ENCODE results near the gene ADIG.
"Not testable (repeated sequence)": the region's sequence is repeated elsewhere in the genome, so short reads cannot be mapped to it uniquely, and the experiment has no call there.

ADIG gene

GRCh38 chr20:38579219-38579910 is 1.6 kb upstream of the ADIG start:
- no peak for DNase-seq

DNA sequence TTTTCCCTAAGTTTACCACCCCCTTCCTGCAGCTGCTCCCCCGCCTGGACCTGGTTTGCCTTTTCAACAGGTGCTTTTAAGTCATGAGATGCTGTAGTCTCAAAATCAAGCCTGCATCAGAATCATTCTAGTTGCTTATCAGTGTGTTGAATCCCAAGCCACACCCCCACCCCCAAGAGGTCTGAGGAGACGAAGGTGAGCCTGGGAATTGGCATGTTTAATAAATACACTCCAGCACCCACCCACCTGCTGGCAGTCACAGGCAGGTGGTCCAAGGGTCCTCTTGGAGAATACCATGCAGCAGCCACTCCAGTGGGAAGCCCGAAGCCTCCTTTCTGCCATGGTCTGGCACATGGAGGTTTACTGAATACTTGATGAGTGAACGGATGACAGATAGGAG is 1.1 kb upstream of the ADIG start:
- DNase-seq: no peak

GRCh38 chr20:38581830-38582358 is 897 bp downstream of the ADIG start:
- no peak for DNase-seq

DNA sequence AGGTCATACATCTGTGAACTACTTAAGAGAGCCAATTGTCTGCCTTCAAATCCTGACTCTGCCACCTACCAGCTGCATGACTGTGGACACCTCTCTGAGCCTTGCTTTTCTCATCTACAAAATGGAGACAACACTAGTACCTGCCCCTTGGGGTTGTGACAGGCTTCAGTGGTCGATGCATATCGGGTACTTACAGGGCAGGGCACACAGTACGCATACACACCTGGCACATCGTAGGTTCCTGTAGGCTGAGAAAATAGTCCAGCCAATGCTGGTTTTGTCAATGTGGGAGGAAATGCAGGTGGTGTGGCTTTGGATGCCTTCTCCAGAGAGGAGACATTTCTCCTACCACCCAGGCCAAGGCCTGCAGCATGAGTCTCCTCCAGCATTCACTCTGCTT is 2.3 kb downstream of the ADIG start:
- DNase-seq: no peak

DNA sequence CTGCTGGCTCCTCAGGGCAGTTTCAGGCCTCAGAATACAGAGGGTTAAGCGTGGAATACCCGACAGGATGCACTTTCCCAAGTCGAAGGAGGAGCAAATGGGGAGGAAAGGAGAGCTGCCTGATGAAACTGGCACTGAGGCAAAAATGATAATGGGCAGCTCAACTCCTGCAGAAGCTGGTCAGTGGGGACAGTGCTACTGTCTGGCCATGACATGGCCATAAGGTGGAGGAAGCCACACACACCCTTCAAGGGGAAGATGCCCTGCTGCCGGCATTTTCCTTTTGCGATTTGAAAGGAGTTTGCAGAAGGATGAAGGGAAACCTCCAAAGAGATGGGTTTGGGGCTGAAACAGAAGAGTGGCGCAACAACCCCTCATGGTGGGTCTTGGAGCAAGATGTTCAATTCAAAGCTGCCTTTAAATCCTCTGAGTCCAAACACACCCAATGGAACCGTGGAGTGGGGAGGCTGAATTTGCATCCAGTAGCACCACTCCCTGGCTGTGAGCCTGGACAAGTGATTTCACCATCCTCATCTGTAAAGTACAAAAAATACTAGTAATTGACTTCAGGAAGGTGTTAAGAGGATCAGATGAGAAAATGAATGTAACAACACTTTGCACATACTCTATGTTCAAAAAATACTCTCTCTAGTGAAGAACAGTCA is 3.2 kb downstream of the ADIG start:
- DNase-seq: no peak

DNA sequence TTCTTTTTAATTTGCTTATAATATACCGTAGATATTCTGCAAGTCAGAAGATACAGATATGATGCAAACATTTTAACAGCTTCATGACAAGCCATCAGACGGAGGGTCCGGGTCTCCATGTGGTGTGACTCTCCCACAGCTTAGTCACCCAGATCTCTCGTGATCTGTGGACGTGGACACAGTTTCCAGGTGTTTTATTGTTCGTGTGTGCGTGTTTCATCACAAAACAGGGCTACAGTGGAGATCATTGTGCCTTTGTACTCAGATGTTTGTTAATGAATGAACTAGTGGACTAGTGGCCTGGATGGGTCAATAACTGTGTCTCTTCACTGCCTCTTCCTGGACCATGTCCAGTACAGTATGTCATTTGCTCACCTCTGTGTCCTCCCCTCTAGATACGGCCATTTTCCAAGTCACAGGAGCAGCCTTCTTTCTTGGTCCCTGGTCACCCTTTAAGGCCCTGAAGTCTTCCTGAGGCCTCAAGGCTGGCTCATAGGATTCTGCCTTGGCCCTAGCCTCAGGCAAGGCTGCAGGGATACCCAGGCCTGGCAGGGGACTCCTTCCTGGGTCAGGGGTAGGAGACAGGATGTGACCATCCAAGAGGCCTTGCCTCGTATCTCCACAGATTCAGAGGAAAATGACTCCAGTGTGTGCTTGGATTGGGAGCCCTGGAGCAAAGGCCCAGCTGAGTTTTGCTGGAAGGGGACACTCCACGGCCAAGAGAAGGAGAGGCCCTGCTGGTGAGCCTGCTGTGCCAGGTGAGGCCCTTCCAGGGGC is 4.6 kb downstream of the ADIG start:
- DNase-seq: no peak

- no peak for DNase-seq
Observed at GRCh38 chr20:38586181-38586525, 5.2 kb downstream of the ADIG start.

DNA sequence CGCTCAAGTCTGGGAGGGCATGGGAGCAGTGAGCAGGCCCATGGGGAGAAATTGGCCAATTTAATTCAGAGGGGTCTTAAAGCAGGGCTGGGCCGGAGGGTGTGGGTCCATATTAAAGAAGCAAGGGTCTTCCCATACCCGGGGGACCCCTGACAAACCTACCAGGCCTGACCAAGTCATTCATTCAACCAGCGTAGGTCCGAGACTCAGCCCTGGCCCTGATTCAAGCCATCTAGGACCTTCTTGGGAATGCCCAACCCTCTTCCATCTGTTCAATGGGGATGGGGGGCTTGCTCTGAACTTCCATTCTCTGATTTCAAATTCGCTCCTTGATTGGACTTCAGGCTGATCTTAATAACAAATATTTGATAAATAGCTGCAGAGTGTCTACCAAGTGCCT is 7.3 kb downstream of the ADIG start:
- no peak for DNase-seq

DNA sequence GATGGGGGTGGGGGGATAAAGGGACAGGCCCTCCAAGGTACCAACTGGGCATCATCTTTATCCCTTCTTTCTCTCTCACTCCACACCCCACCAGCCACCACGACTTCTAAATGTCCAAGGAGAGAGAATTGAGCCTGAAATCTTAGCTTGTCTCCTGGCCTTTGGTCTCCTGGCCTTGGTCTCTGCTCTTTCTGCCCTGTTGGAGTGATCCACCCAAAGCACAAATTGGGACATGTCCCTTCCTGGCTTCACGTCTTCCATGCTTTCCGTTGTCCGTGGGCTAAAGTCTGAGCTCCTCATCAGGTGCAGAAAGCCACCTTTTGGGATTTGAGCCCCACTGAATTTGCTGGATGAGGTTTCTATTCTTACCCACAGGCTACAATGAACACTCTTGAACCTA is 8.4 kb downstream of the ADIG start:
- DNase-seq: no peak

GRCh38 chr20:38589967-38590675 is 9.1 kb downstream of the ADIG start:
- no peak for DNase-seq

DNA sequence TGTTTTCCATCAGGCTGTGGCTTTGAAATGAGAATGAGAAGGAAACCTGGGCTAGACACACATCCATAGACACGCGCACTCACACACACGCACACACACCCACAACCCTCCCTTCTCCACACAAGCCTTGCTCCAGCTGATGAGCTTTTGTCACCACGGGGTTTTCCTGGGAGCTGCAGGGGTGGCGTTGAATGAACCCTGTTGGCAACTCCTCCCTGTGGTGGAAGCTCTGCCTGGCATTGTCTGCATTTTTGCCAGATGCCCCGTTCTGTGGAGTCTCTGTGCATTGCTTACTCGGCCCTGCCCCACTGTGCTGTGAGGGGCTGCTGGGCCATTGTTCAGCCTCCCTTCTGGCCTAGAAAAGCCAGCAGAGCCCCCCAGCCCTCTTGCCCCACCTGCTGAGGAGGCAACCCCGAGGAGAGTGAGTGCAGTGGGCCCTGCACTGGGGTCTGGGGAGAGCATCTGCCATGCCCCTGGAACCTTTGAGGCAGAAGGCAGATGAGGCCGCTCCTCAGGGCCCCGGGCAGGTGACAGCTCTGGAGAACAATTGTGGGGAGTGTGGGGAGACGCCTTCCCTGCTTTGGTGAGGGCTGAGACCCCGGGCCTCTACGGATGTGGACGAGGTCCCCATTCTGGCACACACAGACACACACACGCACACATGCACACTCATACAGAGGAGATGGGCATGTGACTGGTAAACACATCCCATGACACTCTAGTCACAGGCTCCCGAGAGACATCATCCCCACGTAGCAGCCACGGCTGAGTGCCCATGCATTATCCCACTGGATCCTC is 9.9 kb downstream of the ADIG start:
- DNase-seq: no peak

DNA sequence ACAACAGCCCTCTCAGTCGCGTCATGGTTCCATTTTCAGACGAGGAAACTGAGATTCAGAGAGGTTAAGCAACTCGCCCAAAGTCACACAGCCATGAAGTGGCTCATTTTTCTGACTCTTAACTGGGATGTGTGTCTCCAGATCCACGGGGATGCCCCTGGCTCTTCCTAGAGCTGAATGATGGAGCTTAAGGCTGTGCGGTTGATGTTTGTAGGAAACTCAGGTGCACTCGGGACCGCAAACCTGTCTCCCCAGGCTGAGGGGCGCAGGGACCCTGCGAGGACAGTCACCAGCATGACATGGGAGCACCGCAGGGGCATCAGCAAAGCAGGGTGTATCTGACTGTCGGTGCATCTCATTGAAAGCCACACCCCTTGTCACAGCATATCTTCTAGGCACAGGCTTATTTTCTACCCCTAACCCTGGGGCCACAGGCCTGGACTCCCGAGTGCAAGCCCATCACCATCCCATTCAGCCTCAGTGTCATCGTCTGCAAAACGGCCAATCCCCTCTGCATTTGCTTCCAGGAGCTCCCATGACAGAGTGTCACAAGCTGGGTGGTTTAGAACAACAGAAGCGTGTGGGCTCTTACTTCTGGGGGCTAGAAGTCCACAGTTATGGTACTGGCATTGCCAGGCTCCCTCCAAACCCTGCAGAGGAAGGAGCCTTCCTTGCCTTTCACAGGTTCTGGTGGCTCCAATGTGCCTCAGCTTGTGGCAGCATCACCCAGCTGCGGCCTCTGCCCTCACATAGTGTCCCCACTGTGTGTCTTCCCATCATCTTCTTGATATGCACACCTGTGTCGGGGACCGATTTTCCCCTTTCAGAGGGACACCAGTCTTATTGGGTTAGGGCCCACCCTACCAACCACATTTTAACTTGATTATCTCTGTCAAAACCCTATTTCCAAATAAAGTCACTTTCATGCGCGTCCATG is 10.7 kb downstream of the ADIG start:
- no peak for DNase-seq

- DNase-seq: not testable (repeated sequence)
Observed at GRCh38 chr20:38592411-38592790, 11.4 kb downstream of the ADIG start.

- not testable (repeated sequence) for DNase-seq
Observed at GRCh38 chr20:38594281-38594680, 13.3 kb downstream of the ADIG start.

DNA sequence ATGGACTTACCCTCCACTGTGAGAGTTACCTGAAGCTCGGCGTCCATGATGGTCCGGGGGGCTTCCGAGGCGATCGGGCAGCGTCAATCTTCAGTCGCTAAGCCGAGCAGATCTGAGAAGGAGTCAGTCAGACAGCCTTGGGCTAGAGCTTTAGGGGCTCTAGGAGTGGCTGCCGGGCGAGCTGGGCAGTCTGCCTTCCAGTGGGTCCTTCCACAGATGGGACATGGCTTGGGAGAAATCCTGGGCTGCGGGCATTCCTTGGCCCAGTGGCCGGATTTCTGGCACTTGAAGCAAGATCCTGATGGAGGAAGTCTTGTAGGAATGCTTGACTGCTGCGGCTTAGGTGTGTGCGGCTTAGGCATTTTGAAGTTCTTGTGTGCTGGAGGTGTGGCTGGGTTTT is 14.9 kb downstream of the ADIG start:
- not testable (repeated sequence) for DNase-seq

DNA sequence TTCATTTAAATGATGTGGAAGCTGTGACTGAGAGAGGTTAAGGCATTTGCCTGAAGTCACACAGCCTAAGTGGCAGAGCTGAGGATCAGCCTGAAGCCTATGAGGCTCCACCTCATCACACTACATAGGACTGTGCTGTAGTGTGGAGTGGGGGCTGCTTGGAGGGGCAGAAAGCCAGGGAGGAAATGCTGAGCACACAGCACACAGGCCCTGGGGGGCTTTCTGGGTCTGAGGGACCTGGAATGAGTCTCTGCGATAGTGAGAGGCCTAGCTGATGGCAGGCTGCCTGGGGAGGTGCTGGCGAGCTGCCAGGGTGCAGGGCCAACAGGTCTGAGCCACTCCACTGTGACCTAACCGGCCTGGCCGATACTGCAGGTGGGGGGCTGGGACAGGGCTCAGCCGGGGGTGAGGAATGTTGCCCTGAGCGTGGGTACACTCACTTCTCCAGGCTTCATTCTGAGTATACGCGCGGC is 18.4 kb downstream of the ADIG start:
- DNase-seq: no peak

- no peak for DNase-seq
Observed at GRCh38 chr20:38600057-38600456, 19.1 kb downstream of the ADIG start.

- DNase-seq: no peak
Observed at GRCh38 chr20:38601216-38602184, 20.5 kb downstream of the ADIG start, which contains the start of gene ARHGAP40. Gene ARHGAP40 (plus strand): TSS chr20:38601809.

- DNase-seq: no peak
Observed at GRCh38 chr20:38602185-38602581, 21.2 kb downstream of the ADIG start.

DNA sequence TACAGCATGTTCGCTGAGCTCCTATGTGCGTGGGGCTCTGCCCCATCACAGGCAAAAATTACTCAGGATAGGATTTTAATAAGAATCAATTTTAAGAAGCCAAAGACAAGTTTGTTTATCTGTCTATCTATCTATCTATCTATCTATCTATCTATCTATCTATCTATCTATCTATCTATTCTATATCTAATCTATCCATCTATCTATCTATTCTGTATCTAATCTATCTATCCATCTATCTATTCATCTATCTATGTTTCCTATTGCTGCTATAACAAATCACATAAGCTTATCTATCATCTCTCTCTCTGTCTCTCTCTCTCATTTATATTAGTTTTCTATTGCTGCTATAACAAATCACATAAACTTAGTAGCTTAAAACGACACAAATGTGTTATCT is 22.3 kb downstream of the ADIG start:
- no peak for DNase-seq

Data from NCI-H226 (cell line).